Fibroblast of lung (primary cell): ENCODE measurements around the gene NTSR1.

Experiments used
- CTCF ChIP-seq, 2 donors: IDR thresholded peaks in 1 of 2; conservative IDR thresholded peaks in 1 of 2; 1 replicate in 1 of 2; 2 replicates in 1 of 2; pipeline ENCODE4 v1.5.1; 2011 to 2012; ENCODE audit warnings: low read length in 2 of 2, control low read depth in 1 of 2, inconsistent platforms in 1 of 2, low read depth in 1 of 2, mild to moderate bottlenecking in 1 of 2
- EZH2 ChIP-seq: IDR thresholded peaks from 2 replicates; pipeline ENCODE4 v1.5.1; 2012; ENCODE audit warnings: low read length, control low read depth, mild to moderate bottlenecking; ENCODE audit errors: missing control alignments

- TF ChIP-seq CTCF (conservative IDR thresholded peaks at IDR 0.05 in 1 of 2, IDR thresholded peaks at IDR 0.05 in 1 of 2; ENCODE audit: low read depth in 1 of 2, low read length in 2 of 2): no peak
- no peak for TF ChIP-seq EZH2
Observed at GRCh38 chr20:62811720-62812119, 103.1 kb downstream of the NTSR1 start.
